H1 (cell line): Measurements from ENCODE around the gene TCF7L2.

Experiments used
- CTCF ChIP-seq, 3 experiments: IDR thresholded peaks; 1 replicate in 2 of 3; 2 replicates in 1 of 3; pipeline versions ENCODE4 v1.5.1 to v1.6.1; 2011; ENCODE audit warnings: low read length in 3 of 3, mild to moderate bottlenecking in 3 of 3, inconsistent platforms in 2 of 3, low read depth in 1 of 3, moderate library complexity in 1 of 3; ENCODE audit not compliant: insufficient read depth in 1 of 3; ENCODE audit errors: control extremely low read depth in 1 of 3
- MAX ChIP-seq: IDR thresholded peaks from 2 replicates; pipeline ENCODE4 v1.6.1; 2012; ENCODE audit warnings: inconsistent platforms
- POLR2A ChIP-seq, 2 experiments: IDR thresholded peaks; 1 replicate in 1 of 2; 2 replicates in 1 of 2; pipeline ENCODE4 v1.6.1; 2011; ENCODE audit warnings: low read depth in 2 of 2, low read length in 2 of 2, mild to moderate bottlenecking in 2 of 2; ENCODE audit errors: control extremely low read depth in 1 of 2
- RNF2 ChIP-seq: fragments of 200-900, 300-1000 bp; sonication (generic); IDR thresholded peaks from 2 replicates; pipeline ENCODE4 v1.7.1; 2016; ENCODE audit warnings: borderline replicate concordance, low read depth, mild to moderate bottlenecking, antibody characterized with exemption, low read length; ENCODE audit not compliant: poor library complexity, severe bottlenecking; ENCODE audit errors: missing control alignments

DNA sequence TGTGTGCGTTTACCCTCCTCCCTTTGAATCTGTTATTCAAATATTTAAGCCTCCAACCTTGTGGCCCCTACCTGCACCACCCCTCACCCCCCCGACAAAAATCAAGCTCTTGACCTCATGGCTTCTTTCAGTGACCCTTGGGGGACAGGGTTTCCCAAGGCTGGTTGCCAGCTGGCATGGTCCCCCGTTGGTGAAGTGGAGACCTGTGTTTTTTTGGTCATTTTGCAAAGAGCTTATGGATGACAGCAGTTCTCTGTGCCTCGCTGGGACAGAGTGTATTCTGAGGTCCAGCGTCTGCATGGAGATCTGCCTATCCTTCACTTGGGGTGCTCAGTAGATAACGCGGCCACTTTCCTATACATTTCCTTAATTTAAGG is 111.0 kb downstream of the TCF7L2 start:
- TF ChIP-seq CTCF (IDR thresholded peaks at IDR 0.05; ENCODE audit: control extremely low read depth in 1 of 3, insufficient read depth in 1 of 3, low read depth in 1 of 3, low read length in 3 of 3) (no peak), POLR2A (IDR thresholded peaks at IDR 0.05; ENCODE audit: control extremely low read depth in 1 of 2, low read depth in 2 of 2, low read length in 2 of 2) (no peak), MAX (no peak), RNF2 (no peak)
